HepG2 (cell line): Measurements from ENCODE around the gene RPS10. TPM values are rescaled to one million over a fixed set of nuclear protein-coding genes. Genes with fewer than 3 reads are reported as not detected.
"Not testable (repeated sequence)": the region's sequence is repeated elsewhere in the genome, so short reads cannot be mapped to it uniquely, and the experiment has no call there.

ENCODE experiments used
- ATAC-seq: fragments of 200-7000 bp; cut with Tn5 transposase; 3 replicates; pipeline ENCODE4 v1.9.1; 2020; ENCODE audit warnings: mild to moderate bottlenecking, moderate library complexity
- BruUV-seq: library from RNA; stranded (reverse); fragments of 400-500 nt; replicated peaks from 2 replicates; lab custom pipeline; 2021; lab: Mats Ljungman, UMichigan
- CTCF ChIA-PET: fragments of 300-600 bp; formaldehyde crosslinking; extraction: SDS; loops from one replicate; lab custom pipeline; 2021; ENCODE audit warnings: low total read pairs, inconsistent platforms, low intra/inter-chr PET ratio; lab: Yijun Ruan, JAX
- POLR2A ChIA-PET: fragments of 350-600 bp; sonication (Branson Sonifier 250); formaldehyde crosslinking; loops from one replicate; lab custom pipeline; 2020; ENCODE audit warnings: antibody characterized with exemption, inconsistent platforms; lab: Yijun Ruan, JAX
- DNase-seq: peaks from one replicate; pipeline ENCODE4 v3.0.0-alpha.2; 2015; ENCODE audit warnings: low spot score
- FAIRE-seq: peaks from 3 replicates; lab custom pipeline; 2011; peaks lifted over from hg19 to GRCh38; lab: Jason Lieb, UNC
- H2AFZ ChIP-seq: one replicate; pipeline ENCODE4 v1.6.1; 2011; ENCODE audit warnings: low read length, inconsistent platforms
- H3K27ac ChIP-seq: fragments of 300-600 bp; 3 replicates; pipeline ENCODE4 v1.8.0; 2011; ENCODE audit warnings: mixed run types, mild to moderate bottlenecking, mixed read lengths, low read length, inconsistent platforms; ENCODE audit not compliant: insufficient read depth; ENCODE audit errors: extremely low read length
- H3K27me3 ChIP-seq, 2 experiments: fragments of 200-600 bp in 1 of 2; 2 replicates in 1 of 2; 3 replicates in 1 of 2; pipeline versions ENCODE4 v1.6.0 to v1.8.0; 2011; ENCODE audit warnings: low read length in 2 of 2, mild to moderate bottlenecking in 2 of 2, moderate library complexity in 2 of 2, inconsistent platforms in 1 of 2; ENCODE audit not compliant: insufficient read depth in 2 of 2, control insufficient read depth in 1 of 2
- H3K36me3 ChIP-seq, 2 experiments: fragments of 200-600 bp in 1 of 2; replicated peaks in 1 of 2; 2 replicates in 1 of 2; 3 replicates in 1 of 2; pipeline versions ENCODE4 v1.5.1 to v1.8.0; 2011; ENCODE audit warnings: low read length in 2 of 2, inconsistent platforms in 1 of 2; ENCODE audit not compliant: insufficient read depth in 2 of 2, control insufficient read depth in 1 of 2
- H3K4me1 ChIP-seq: 2 replicates; pipeline ENCODE4 v1.5.1; 2012; ENCODE audit warnings: low read length, inconsistent platforms; ENCODE audit not compliant: insufficient read depth
- H3K4me2 ChIP-seq: 2 replicates; pipeline ENCODE4 v1.6.0; 2011; ENCODE audit warnings: low read depth, low read length, inconsistent platforms
- H3K4me3 ChIP-seq, 3 experiments: fragments of 200-600 bp in 1 of 3; sonication (generic), shearing (Covaris generic) in 1 of 3; replicated peaks in 1 of 3; 2 replicates each; pipeline ENCODE4 v1.5.1; 2011 to 2016; ENCODE audit warnings: low read length in 3 of 3, inconsistent platforms in 2 of 3, low read depth in 2 of 3, mild to moderate bottlenecking in 2 of 3, control low read depth in 1 of 3, mixed read lengths in 1 of 3; ENCODE audit not compliant: insufficient read depth in 1 of 3
- H3K79me2 ChIP-seq: one replicate; pipeline ENCODE4 v1.6.1; 2011; ENCODE audit warnings: low read length, inconsistent platforms; ENCODE audit not compliant: insufficient read depth
- H3K9ac ChIP-seq: 2 replicates; pipeline ENCODE4 v1.6.0; 2011; ENCODE audit warnings: mild to moderate bottlenecking, low read depth, low read length, inconsistent platforms; ENCODE audit not compliant: insufficient read depth
- H3K9me3 ChIP-seq: 2 replicates; pipeline ENCODE4 v1.5.1; 2012; ENCODE audit warnings: mild to moderate bottlenecking, low read length
- H4K20me1 ChIP-seq: 2 replicates; pipeline ENCODE4 v1.6.0; 2011; ENCODE audit warnings: inconsistent platforms, mild to moderate bottlenecking, low read length, moderate library complexity; ENCODE audit not compliant: insufficient read depth
- ZNF121 ChIP-seq: sonication (generic); formaldehyde crosslinking; IDR thresholded peaks from 2 replicates; pipeline ENCODE4 v1.5.0; 2020; ENCODE audit warnings: mild to moderate bottlenecking, missing genetic modification reagents
- ZNF143 ChIP-seq: sonication (generic); formaldehyde crosslinking; IDR thresholded peaks from 2 replicates; pipeline ENCODE4 v1.4.0; 2020; ENCODE audit warnings: missing genetic modification reagents
- WGBS: methylation state at CpG from one replicate; pipeline ENCODE4 v1.1.6; 2017; ENCODE audit warnings: low lambda C conversion rate; 5-methylcytosine and 5-hydroxymethylcytosine counted together
- in situ Hi-C: cut with HindIII; loops from 2 replicates; pipeline ENCODE4 v1.10.0; 2017; ENCODE audit warnings: low pct_unique_long_range_greater_than_20kb; ENCODE audit not compliant: extremely low pct_ligation_motif_present
- intact Hi-C: fragments of 100-400 bp; cut with micrococcal nuclease; formaldehyde crosslinking; loops from one replicate; pipeline ENCODE4 v1.10.0; 2022; ENCODE audit not compliant: unreplicated experiment
- polyA plus RNA-seq, 8 experiments: library from polyadenylated mRNA; depleted of rRNA in 3 of 8; stranded (reverse) in 7 of 8; unstranded in 1 of 8; fragments of >200 nt; fragmentation: Illumina TruSeq in 4 of 8; extraction: Trizol in 4 of 8; gene quantifications; 2 replicates each; pipeline versions ENCODE4 v1.2.1 to v1.2.3, GENCODE V29; 2011 to 2016; ENCODE audit warnings: low read depth in 4 of 8, missing spikeins in 1 of 8, mixed read lengths in 1 of 8; ENCODE audit not compliant: insufficient read depth in 1 of 8
- total RNA-seq, 5 experiments: library from RNA; depleted of rRNA; stranded (reverse); fragments of >200 nt; fragmentation: Illumina TruSeq; extraction: Trizol; gene quantifications; 2 replicates each; pipeline ENCODE4 v1.2.3, GENCODE V29; 2016; ENCODE audit warnings: low read depth in 1 of 5
- TF ChIP-seq, protein P1 (sequence below): sonication (generic); formaldehyde crosslinking; IDR thresholded peaks from 2 replicates; pipeline ENCODE4 v1.5.0; 2020; ENCODE audit warnings: mild to moderate bottlenecking, missing genetic modification reagents
- TF ChIP-seq, protein P2 (sequence below): sonication (generic); formaldehyde crosslinking; IDR thresholded peaks from 2 replicates; pipeline ENCODE4 v1.4.0; 2020; ENCODE audit warnings: missing genetic modification reagents, mild to moderate bottlenecking, borderline replicate concordance
- TF ChIP-seq, protein P3 (sequence below): sonication (generic); formaldehyde crosslinking; IDR thresholded peaks from 2 replicates; pipeline ENCODE4 v1.5.1; 2020; ENCODE audit warnings: mild to moderate bottlenecking, missing genetic modification reagents

The RPS10 gene
- total and polyA plus RNA-seq, 2 of the 13 experiments (the other 11 are each of a cell fraction or from before 2014, with no cell fraction given): 2,909 to 4,648 TPM

DNA sequence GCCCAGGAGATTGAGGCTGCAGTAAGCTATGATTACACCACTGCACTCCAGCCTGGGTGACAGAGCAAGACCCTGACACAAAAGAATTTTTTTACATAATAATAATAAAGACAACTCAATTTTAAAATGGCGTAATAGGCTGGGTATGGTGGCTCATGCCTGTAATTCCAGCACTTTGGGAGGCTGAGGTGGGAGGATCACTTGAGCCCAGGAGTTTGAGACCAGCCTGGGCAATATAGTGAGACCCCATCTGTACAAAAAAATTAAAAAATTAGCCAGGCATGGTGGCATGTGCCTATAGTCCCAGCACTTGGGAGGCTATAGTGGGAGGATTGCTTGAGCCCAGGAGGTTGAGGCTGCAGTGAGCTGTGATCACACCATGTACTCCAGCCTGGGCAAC lies 18.0 kb downstream of the RPS10 start:
- H3K4me1 ChIP-seq, H3K9me3 ChIP-seq, BruUV-seq, in situ Hi-C loops, intact Hi-C loops, H3K4me3 ChIP-seq, H3K4me2 ChIP-seq: not testable (repeated sequence)
- WGBS: 94% methylated on average over 1 of the region's 1 CpG
- TF ChIP-seq, protein P1, sequence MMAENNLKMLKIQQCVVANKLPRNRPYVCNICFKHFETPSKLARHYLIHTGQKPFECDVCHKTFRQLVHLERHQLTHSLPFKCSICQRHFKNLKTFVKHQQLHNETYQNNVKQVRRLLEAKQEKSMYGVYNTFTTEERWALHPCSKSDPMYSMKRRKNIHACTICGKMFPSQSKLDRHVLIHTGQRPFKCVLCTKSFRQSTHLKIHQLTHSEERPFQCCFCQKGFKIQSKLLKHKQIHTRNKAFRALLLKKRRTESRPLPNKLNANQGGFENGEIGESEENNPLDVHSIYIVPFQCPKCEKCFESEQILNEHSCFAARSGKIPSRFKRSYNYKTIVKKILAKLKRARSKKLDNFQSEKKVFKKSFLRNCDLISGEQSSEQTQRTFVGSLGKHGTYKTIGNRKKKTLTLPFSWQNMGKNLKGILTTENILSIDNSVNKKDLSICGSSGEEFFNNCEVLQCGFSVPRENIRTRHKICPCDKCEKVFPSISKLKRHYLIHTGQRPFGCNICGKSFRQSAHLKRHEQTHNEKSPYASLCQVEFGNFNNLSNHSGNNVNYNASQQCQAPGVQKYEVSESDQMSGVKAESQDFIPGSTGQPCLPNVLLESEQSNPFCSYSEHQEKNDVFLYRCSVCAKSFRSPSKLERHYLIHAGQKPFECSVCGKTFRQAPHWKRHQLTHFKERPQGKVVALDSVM: 0 out of 2 replicates have a peak, but pooled peaks have one; percentile 14
- TF ChIP-seq ZNF121: peak; percentile 66
- TF ChIP-seq, all 625 proteins: peak for 2; not testable (repeated sequence) for 623
- POLR2A ChIA-PET, H3K9ac ChIP-seq, FAIRE-seq, H3K27me3 ChIP-seq, H3K36me3 ChIP-seq, ATAC-seq, DNase-seq, H2AFZ ChIP-seq, CTCF ChIA-PET, H3K79me2 ChIP-seq, H4K20me1 ChIP-seq, H3K27ac ChIP-seq: not testable (repeated sequence)

DNA sequence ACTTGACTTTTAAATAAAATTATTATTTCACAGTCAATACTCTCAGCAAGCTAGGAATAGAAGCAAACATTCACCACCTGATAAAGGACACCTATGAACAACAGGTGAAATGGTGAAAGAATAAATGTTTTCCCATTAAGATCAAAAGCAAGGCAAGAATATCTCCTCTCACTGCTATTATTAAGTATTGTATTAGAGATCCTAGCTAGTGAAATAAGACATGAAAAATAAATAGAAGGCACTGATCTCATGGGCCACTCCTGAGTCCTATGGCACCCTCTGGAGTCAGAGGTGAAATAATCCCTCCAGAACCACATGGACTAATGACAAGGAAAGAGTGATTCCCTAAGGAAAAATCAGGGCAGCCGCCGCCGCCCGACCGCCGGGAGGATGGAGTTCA lies 29.4 kb downstream of the RPS10 start:
- no peak for TF ChIP-seq ZNF143 (CRISPR knock-in tag)
- TF ChIP-seq, protein P2, sequence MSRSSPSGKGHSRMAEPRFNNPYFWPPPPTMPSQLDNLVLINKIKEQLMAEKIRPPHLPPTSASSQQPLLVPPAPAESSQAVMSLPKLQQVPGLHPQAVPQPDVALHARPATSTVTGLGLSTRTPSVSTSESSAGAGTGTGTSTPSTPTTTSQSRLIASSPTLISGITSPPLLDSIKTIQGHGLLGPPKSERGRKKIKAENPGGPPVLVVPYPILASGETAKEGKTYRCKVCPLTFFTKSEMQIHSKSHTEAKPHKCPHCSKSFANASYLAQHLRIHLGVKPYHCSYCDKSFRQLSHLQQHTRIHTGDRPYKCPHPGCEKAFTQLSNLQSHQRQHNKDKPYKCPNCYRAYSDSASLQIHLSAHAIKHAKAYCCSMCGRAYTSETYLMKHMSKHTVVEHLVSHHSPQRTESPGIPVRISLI (CRISPR knock-in tag): no peak
- TF ChIP-seq, protein P3, sequence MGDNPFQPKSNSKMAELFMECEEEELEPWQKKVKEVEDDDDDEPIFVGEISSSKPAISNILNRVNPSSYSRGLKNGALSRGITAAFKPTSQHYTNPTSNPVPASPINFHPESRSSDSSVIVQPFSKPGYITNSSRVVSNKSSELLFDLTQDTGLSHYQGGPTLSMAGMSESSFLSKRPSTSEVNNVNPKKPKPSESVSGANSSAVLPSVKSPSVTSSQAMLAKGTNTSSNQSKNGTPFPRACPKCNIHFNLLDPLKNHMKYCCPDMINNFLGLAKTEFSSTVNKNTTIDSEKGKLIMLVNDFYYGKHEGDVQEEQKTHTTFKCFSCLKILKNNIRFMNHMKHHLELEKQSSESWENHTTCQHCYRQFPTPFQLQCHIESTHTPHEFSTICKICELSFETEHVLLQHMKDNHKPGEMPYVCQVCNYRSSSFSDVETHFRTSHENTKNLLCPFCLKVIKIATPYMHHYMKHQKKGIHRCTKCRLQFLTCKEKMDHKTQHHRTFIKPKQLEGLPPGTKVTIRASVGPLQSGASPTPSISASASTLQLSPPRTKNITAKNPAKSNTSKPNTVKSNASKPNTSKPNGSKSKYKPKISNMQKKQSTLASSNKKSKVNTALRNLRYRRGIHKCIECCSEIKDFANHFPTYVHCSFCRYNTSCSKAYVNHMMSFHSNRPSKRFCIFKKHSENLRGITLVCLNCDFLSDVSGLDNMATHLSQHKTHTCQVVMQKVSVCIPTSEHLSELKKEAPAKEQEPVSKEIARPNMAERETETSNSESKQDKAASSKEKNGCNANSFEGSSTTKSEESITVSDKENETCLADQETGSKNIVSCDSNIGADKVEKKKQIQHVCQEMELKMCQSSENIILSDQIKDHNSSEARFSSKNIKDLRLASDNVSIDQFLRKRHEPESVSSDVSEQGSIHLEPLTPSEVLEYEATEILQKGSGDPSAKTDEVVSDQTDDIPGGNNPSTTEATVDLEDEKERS (CRISPR knock-in tag): peak; percentile 96

More for the DNA sequence above, 29.4 kb downstream of the RPS10 start:
- Histone ChIP-seq H3K4me3 (no peak overlapping the region), H3K4me1 (peaks cover 14% of the 10 kb centered on the region), H3K27ac (no peak overlapping the region), H3K9ac (no peak overlapping the region), H2AFZ (no peak overlapping the region), H3K27me3 (no peaks in the 10 kb centered on the region; a peak in 1 of 5 replicates), H3K36me3 (no peaks in the 10 kb centered on the region), H3K79me2 (peaks cover 8% of the 10 kb centered on the region), H4K20me1 (no peaks in the 10 kb centered on the region), H3K4me2 (no peak overlapping the region), H3K9me3 (peaks cover 5% of the 10 kb centered on the region)
- ChIA-PET POLR2A (no interaction called here), CTCF (no interaction called here)
- ATAC-seq (no peak), DNase-seq (no peak), FAIRE-seq (no peak)
- 97% methylated on average over 6 of the region's 6 CpGs for WGBS
- BruUV-seq: no TSS peak
- intact Hi-C loops: no loop called here
- in situ Hi-C loops: no loop called here
